Thyroid gland (tissue), 4 donors: ENCODE measurements around the gene CDR2. TPM values are rescaled to one million over a fixed set of nuclear protein-coding genes. Genes with fewer than 3 reads are reported as not detected.
A peak's percentile ranks its signal among the peaks of the same experiment; 100 is the strongest.

Source experiments
- DNase-seq, 2 donors: peaks; one replicate each; pipeline ENCODE4 v3.0.0-alpha.2; 2019
- H3K27ac ChIP-seq, 3 donors: fragments of 200-600 bp; sonication (generic); 1 replicate in 2 of 3; 2 replicates in 1 of 3; pipeline ENCODE4 v1.5.1; 2016 to 2019; ENCODE audit warnings: mild to moderate bottlenecking in 1 of 3, moderate library complexity in 1 of 3
- H3K27me3 ChIP-seq: fragments of 200-600 bp; sonication (generic); one replicate; pipeline ENCODE4 v1.5.1; 2019
- H3K36me3 ChIP-seq, 2 donors: fragments of 200-600 bp; sonication (generic); one replicate each; pipeline ENCODE4 v1.5.1; 2016 to 2019
- H3K4me1 ChIP-seq, 2 donors: fragments of 200-600 bp; sonication (generic); one replicate each; pipeline ENCODE4 v1.5.1; 2017 to 2019
- H3K4me3 ChIP-seq, 3 donors: fragments of 200-600 bp; sonication (generic); replicated peaks in 1 of 3; 1 replicate in 2 of 3; 2 replicates in 1 of 3; pipeline ENCODE4 v1.5.1; 2016; ENCODE audit warnings: mild to moderate bottlenecking in 1 of 3
- H3K9me3 ChIP-seq: fragments of 200-600 bp; sonication (generic); one replicate; pipeline ENCODE4 v1.5.1; 2017
- CTCF ChIP-seq, 6 experiments: fragments of 200-600 bp in 3 of 6; fragments of 450-650 bp in 3 of 6; sonication (generic) in 3 of 6; IDR thresholded peaks; one replicate each; pipeline ENCODE4 v1.5.1; 2016 to 2019; ENCODE audit warnings: antibody characterized with exemption in 6 of 6, mild to moderate bottlenecking in 2 of 6, inconsistent platforms in 1 of 6, moderate library complexity in 1 of 6
- POLR2A ChIP-seq, 2 donors: fragments of 450-650 bp; IDR thresholded peaks; one replicate each; pipeline ENCODE4 v1.6.1; 2017; ENCODE audit warnings: antibody characterized with exemption in 2 of 2, mild to moderate bottlenecking in 2 of 2, moderate library complexity in 1 of 2
- WGBS, 2 donors: methylation state at CpG; one replicate each; pipeline ENCODE4 v1.1.5; 2017; 5-methylcytosine and 5-hydroxymethylcytosine counted together
- intact Hi-C: fragments of 100-400 bp; cut with DNase I; formaldehyde crosslinking; loops from one replicate; pipeline ENCODE4 v1.15.1; 2023
- total RNA-seq, 4 donors: library from RNA; depleted of rRNA; stranded (reverse); fragments of >200 nt; gene quantifications; one replicate each; pipeline ENCODE4 v1.2.3, GENCODE V29; 2016

CDR2 gene
- total RNA-seq, 4 donors from 2014 or later, result 55.5 to 92.8 (median 79.2) TPM

GRCh38 chr16:22358000-22358399, 16.4 kb downstream of the CDR2 start:
- intact Hi-C loops, result no loop called here
- Histone ChIP-seq H3K9me3 (no peaks in the 10 kb centered on the region), H3K27ac (peak overlapping the region; percentile 24 to 79 (median 79)), H3K4me1 (peaks cover 19 to 38% of the 10 kb centered on the region in 2 donors), H3K27me3 (no peaks in the 10 kb centered on the region), H3K36me3 (peaks cover 2 to 4% of the 10 kb centered on the region in 2 donors), H3K4me3 (no peak overlapping the region)
- TF ChIP-seq POLR2A (IDR thresholded peaks at IDR 0.05) (no peak), CTCF (IDR thresholded peaks at IDR 0.05) (no peak)
- no peak for DNase-seq
- 97% methylated on average over 1 of the region's 1 CpG for WGBS, 2 donors

- peaks cover 19 to 39% of the 10 kb centered on the region in 2 donors for H3K4me1 ChIP-seq
- peak overlapping the region; percentile 24 to 79 (median 79) for H3K27ac ChIP-seq
- no peak for DNase-seq
- TF ChIP-seq POLR2A (IDR thresholded peaks at IDR 0.05) (no peak), CTCF (IDR thresholded peaks at IDR 0.05) (no peak)
- intact Hi-C loops, result no loop called here
- no peak overlapping the region for H3K4me3 ChIP-seq
- WGBS, 2 donors, result 68 to 79% methylated on average over 1 of the region's 1 CpG
- peaks cover 0 to under 1% of the 10 kb centered on the region in 2 donors for H3K36me3 ChIP-seq
- H3K27me3 ChIP-seq, result no peaks in the 10 kb centered on the region
- H3K9me3 ChIP-seq, result no peaks in the 10 kb centered on the region
These were observed 16.8 kb downstream of the CDR2 start for GRCh38 chr16:22357635-22357971.

- intact Hi-C loops, result no loop called here
- Histone ChIP-seq H3K36me3 (no peaks in the 10 kb centered on the region), H3K4me3 (no peak overlapping the region), H3K27ac (peak overlapping the region; percentile 24 to 79 (median 79)), H3K4me1 (peaks cover 19 to 39% of the 10 kb centered on the region in 2 donors), H3K27me3 (no peaks in the 10 kb centered on the region), H3K9me3 (no peaks in the 10 kb centered on the region)
- no peak for DNase-seq
- TF ChIP-seq POLR2A (IDR thresholded peaks at IDR 0.05) (no peak), CTCF (IDR thresholded peaks at IDR 0.05) (no peak)
- 90 to 93% methylated on average over 7 of the region's 7 CpGs for WGBS, 2 donors
These were observed 17.3 kb downstream of the CDR2 start for GRCh38 chr16:22356930-22357634.

- H3K4me3 ChIP-seq, result no peak overlapping the region
- TF ChIP-seq POLR2A (IDR thresholded peaks at IDR 0.05) (no peak), CTCF (IDR thresholded peaks at IDR 0.05) (no peak)
- intact Hi-C loops, result no loop called here
These were observed 18.9 kb downstream of the CDR2 start for GRCh38 chr16:22355487-22355908.

GRCh38 chr16:22353933-22354541, 20.4 kb downstream of the CDR2 start:
- Histone ChIP-seq H3K9me3 (no peaks in the 10 kb centered on the region), H3K4me1 (peaks cover 19 to 39% of the 10 kb centered on the region in 2 donors), H3K4me3 (no peak overlapping the region), H3K27me3 (no peaks in the 10 kb centered on the region), H3K27ac (peak overlapping the region; percentile 33 to 60 (median 42)), H3K36me3 (peaks cover 8 to 9% of the 10 kb centered on the region in 2 donors)
- WGBS, 2 donors, result 62 to 68% methylated on average over 5 of the region's 5 CpGs
- DNase-seq, result peak; percentile 8 to 14
- intact Hi-C loops, result no loop called here
- TF ChIP-seq POLR2A (IDR thresholded peaks at IDR 0.05) (no peak), CTCF (IDR thresholded peaks at IDR 0.05) (no peak)

More at GRCh38 chr16:22355487-22355908, 18.9 kb downstream of the CDR2 start:
- H3K9me3 ChIP-seq, result no peaks in the 10 kb centered on the region
- DNase-seq, result no peak
- no peaks in the 10 kb centered on the region for H3K27me3 ChIP-seq
- H3K36me3 ChIP-seq, result no peaks in the 10 kb centered on the region
- H3K27ac ChIP-seq, result peak overlapping the region in 1 of 3 donors; percentile 60
- H3K4me1 ChIP-seq, result peaks cover 19 to 39% of the 10 kb centered on the region in 2 donors
